ENCODE results near the gene PCBP3.

DNA sequence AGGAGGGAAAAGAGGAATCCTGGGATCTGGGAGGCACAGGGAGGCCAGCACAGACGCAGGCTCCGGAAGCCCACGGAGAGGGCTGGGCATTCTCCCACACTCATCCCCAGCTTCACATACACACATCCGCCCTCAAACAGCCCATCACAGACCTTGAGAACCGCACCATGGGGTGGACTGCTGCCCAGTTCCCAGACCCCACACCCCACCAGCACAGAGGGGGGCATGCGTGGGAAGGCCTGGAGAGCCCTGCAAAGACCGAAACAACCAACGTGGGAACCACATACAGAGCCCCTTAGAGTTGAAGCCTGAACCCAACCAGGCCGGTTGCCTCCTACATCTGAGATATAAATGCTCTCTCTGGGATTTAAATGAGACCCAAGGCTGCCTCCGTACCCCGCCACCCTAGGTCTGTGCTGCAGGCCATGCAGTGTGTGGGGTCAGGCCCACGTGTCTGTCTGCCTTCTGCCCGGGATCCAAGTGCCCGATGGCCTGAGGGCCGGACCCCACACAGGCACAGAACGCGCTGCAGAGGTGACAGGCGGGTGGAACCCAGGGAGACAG, 211.8 kb downstream of the PCBP3 start:
- TF ChIP-seq, protein P1, sequence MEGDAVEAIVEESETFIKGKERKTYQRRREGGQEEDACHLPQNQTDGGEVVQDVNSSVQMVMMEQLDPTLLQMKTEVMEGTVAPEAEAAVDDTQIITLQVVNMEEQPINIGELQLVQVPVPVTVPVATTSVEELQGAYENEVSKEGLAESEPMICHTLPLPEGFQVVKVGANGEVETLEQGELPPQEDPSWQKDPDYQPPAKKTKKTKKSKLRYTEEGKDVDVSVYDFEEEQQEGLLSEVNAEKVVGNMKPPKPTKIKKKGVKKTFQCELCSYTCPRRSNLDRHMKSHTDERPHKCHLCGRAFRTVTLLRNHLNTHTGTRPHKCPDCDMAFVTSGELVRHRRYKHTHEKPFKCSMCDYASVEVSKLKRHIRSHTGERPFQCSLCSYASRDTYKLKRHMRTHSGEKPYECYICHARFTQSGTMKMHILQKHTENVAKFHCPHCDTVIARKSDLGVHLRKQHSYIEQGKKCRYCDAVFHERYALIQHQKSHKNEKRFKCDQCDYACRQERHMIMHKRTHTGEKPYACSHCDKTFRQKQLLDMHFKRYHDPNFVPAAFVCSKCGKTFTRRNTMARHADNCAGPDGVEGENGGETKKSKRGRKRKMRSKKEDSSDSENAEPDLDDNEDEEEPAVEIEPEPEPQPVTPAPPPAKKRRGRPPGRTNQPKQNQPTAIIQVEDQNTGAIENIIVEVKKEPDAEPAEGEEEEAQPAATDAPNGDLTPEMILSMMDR (IDR thresholded peaks at IDR 0.05 in 4 of 5, conservative IDR thresholded peaks at IDR 0.05 in 1 of 5), result no peak
- TF ChIP-seq POLR2A (IDR thresholded peaks at IDR 0.05), result no peak

All from gastrocnemius medialis (tissue), 4 donors.